HG03060 (cell line): ENCODE results near the gene VCPKMT.
A peak's percentile ranks its signal among the peaks of the same experiment; 100 is the strongest.

ENCODE experiments used
- ATAC-seq: cut with Tn5 transposase; IDR thresholded peaks from one replicate; pipeline ENCODE4 v1.9.1; 2021; ENCODE audit warnings: low read depth, moderate number of reproducible peaks; ENCODE audit not compliant: unreplicated experiment

The VCPKMT gene

DNA sequence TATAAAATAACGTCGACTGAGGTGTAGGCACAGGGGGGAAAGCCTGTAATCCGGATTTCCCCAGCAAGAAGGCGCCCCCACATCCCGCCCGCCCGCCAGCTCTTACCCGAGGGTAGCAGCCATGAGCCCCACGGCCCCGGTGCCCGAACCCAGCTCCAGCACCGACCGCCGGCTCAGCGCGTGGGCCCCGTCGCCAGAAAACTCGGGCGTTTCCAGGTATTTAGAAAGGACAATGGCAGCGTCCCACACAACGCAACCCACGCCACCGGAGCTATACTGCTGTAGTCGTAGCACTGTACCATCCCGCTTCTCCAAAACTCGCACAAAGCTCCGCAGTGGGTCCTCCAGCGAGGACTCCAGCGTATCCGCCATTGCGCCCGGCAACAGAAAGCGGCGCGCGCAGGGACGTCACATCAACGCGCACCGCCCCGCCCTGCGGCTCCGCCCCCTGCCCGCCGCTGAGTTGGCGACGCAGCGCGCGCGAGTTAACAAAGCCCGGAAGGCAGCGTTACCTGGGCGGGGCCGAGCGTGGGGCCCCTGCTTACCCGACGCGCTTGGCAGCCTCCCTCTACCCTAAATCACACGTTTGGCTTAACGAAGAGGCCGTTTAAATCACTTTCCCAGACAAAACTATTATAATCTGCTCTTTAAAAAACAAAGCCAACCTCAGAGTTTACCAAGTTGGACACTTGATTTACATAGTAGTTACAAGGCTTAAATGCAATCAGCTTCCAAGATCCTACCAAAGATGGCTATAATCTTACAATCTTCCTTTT lies at the start of gene VCPKMT:
Gene VCPKMT (minus strand): TSS at position 392 of the 776 bp plus-strand sequence. CDS start 20 bp downstream, at position 372.
- peak; percentile 77 for ATAC-seq

- no peak for ATAC-seq
Measured at GRCh38 chr14:50156111-50156510, 39.7 kb upstream of the VCPKMT start.

DNA sequence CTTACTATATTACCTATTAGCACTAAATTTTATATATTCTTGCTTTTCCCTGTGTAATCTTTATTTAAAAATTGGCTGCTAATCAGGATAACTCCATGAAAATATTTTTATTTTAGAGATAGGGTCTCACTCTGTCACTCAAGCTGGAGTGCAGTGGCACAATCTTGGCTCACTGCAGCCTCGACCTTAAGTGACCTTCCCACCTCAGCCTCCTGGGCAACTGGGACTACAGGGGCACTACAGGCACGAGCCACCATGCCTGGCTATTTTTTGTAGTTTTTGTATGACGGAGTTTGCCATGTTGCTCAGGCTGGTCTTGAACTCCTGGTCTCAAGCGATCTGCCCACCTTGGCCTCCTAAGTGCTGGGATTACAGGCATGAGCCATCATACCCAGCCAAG lies 32.4 kb upstream of the VCPKMT start:
- no peak for ATAC-seq

- no peak for ATAC-seq
Measured at GRCh38 chr14:50139192-50139591, 22.8 kb upstream of the VCPKMT start.

DNA sequence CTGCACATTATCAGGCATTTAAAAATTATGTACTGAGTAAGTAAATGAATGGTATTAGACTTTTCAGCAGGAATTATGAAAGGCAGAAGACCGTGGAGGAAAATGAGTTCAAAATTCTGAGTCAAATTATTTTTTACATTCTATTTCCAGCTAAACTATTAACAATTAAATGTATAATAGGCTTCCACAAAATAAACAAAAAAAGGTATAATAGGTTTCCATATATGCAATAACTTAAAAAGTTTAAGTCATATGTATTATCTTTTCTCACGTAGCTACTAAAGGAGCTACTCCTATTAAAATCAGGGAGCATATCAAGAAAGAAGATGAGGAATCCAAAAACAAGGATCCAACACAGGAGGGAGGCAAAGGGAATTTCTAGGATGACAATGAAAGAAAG lies 11.4 kb upstream of the VCPKMT start:
- ATAC-seq: no peak

GRCh38 chr14:50123062-50123461 lies 6.7 kb upstream of the VCPKMT start:
- no peak for ATAC-seq

- no peak for ATAC-seq
Measured at GRCh38 chr14:50122291-50122690, 5.9 kb upstream of the VCPKMT start.

GRCh38 chr14:50121486-50121885 lies 5.1 kb upstream of the VCPKMT start:
- ATAC-seq: no peak

DNA sequence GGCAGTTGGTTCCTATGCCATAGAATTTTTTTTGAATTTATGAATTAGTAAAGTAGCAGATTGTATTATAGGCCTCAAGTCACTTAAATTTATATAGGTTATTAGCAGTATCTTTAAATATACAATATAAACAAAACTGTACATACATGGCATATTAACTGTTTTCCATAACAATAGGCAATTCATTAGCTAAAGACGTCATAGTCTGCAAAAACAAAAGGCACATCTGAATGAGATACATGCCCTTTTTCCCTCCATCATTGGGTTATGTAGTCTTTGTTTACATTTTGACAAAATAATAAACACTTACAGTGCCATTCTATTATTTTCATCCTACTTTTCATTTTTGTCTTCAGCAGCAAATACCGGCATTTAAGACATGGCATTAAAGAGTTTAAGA lies 1.1 kb upstream of the VCPKMT start:
- ATAC-seq: no peak

DNA sequence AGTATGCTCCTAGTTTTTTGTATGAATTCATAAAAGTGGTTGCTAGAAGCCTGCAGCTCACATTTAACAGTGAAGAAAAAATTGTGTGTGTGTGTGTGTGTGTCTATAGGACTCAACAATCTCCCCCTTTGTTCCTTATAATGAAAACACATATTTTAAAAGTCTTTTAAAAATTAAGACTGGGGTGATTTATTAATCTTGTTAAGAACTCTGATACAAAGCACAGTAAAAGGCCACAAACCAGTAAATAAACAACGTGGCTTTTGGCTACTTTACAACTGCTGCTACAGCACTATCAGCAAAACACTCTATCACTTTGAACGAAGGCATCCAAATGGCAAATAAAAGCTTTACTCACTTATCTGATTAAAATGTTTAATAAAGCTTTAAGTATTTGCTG lies 594 bp upstream of the VCPKMT start:
- no peak for ATAC-seq

DNA sequence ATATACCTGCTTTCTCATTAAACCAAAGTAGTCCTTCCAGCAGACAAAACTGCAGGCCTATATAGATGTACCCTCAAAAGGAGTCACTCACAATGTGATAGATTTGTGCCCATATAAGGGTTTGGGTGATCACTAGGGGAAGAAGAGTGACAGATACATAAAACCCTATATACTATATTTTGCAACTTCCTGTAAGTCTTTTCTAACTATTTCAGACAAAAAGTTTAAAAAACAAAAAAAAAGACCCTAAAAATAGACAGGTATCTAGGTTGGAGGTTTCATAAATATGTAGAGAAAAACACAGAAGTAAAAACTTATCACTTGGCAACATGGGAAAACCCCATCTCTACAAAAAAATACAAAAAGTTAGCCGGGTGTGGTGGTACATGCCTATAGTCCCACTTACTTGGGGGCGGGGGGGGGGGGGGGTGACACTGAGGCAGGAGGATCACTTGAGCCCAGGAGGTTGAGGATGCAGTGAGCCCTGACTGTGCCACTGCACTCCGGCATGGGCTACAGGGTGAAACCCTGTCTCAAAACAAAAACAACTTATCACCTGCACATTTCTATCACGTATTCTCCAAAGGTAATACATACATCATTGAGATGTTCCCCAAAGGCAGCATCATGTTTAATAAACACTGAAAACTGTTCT lies 2.9 kb downstream of the VCPKMT start:
- ATAC-seq: no peak

GRCh38 chr14:50110323-50111037 lies 5.9 kb downstream of the VCPKMT start:
- no peak for ATAC-seq

- no peak for ATAC-seq
Measured at GRCh38 chr14:50109342-50109741, 7.0 kb downstream of the VCPKMT start.

DNA sequence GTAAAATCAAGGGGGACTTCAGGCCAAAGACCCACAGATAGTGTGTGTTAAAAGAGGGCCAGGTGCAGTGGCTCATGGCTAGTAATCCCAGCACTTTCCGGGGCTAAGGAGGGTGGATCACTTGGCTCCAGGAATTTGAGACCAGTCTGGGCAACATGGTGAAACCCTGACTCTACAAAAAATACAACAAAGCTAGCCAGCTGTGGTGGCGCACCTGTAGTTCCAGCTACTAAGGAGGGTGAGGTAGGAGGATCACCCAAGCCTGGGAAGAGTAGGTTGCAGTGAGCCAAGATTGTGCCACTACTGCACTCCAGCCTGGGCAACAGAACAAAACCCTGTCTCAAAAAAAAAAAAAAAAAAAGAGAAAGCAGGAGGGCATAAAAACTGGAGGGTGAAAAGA lies 8.5 kb downstream of the VCPKMT start:
- no peak for ATAC-seq

- no peak for ATAC-seq
Measured at GRCh38 chr14:50106178-50106577, 10.2 kb downstream of the VCPKMT start.

DNA sequence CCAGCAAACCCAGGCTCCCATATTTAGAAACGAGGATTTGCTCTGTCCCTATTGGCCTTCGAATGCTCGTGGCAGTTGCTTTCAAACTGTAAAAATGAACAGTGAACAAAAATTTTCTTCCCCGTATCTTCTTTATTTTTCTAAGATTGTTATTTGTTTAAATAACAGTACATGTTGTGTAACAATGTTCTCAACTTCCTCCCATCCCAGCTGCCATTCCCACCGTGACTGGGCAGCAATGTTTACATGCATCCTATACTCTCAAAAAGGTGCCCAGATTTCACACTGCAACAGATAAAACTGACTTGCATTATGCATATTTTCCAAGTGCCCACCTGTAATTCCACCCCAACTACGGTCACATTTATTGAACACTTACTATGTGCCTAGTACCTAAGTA lies 12.8 kb downstream of the VCPKMT start:
- no peak for ATAC-seq

DNA sequence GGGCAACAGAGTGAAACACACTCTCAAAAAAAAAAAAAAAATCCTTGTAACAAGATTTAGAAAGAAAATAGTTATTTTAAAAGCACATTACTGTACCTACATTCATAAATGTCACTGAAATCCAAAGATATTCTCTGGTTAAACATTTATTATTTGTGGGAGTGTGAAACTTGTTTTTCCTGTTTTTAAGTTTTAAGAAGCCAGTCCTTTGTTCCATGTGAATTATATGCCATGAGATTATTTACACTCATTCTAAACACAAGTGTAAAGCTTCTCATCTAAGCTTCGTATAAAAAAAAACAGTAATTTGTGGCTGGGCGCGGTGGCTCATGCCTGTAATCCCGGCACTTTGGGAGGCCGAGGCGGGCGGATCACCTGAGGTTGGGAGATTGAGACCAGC lies 15.0 kb downstream of the VCPKMT start:
- no peak for ATAC-seq

DNA sequence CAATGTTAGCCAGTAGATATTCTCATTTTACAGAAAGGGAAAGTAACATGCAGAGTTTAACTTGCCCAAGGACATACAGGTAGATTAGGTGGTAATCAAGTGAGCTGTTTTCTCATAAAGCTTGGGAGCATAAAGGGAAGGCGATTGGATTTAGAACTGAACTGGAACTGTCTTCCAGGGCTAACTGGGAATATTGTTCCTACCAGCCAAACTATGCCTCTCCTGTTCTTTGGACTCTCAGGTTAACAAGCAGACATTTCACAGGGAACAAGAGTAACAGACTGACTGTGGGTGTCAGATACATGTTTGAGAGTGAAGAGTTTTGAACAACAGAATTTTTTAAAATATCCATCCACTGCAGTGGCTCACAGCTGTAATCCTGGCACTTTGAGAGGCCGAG lies 15.6 kb downstream of the VCPKMT start:
- ATAC-seq: no peak

DNA sequence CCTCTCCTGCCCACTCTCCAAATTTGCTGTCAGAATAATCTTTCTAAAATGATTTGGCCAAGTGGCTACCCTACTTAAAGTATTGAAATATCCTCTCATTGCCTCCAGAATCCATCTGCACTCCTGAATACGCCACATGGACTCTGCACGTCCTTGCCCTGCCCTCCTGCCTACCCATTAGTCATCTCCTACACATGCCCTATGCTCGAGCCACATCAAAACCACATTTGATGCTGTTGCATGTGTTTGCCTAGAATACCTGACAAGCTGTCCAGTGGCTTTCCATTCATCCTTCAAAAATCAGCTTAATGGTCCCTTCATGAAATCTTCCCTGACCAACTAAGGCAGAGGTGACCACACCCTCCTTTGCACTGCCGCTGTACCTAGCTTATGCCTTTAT lies 17.0 kb downstream of the VCPKMT start:
- ATAC-seq: no peak

DNA sequence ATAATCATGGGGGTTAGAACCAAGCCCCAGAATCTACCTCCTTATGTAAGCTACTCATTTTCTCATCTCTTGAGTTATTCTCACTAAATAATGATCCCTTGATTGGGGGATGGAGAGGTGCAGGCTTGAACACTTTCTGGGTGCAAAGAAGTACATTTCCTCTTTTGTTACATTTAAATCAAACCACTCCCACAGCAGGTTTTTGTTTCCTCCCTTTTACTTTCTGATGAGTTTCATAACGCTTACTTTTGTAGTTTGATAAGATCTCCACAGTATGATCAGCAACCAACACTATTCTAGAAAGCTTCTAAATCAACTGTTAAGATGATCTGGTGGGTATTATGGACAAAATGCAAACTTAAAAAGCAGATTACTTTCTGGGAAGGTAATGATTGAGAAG lies 20.5 kb downstream of the VCPKMT start:
- ATAC-seq: no peak

DNA sequence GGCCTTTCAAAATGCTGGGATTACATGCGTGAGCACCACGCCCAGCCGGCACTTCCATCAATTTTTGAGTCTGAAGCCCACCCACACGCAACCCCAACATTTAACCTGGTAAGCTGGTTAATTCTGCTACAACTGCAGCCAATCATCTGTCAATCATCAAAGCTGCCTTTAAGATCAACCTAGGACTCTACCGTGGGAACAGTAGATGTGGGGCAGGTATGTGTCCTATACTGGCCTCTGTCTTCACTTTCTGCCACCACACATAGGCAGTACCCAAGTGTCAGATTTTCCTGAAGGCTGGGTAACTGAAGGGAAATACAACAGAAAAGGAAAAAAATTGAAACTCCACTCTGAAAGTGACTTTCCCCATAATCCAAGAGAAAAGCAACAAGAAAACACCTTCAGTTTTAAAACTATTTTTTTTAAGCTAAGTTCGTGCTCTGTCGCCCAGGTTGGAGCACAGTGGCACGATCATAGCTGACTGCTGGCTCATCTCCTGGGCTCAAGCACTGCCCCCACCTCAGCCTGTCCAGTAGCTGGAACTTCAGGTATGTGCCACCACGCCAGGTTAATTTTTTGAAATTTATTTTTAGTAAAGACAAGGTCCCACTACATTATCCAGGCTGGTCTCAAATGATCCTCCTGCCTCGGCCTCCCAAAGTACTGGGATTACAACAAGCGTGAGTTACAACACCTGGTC lies 22.2 kb downstream of the VCPKMT start:
- no peak for ATAC-seq
